Heart left ventricle (tissue), 16 donors: ENCODE measurements around the gene RGS17. TPM values are rescaled to one million over a fixed set of nuclear protein-coding genes. Genes with fewer than 3 reads are reported as not detected.

Source experiments
- ATAC-seq, 4 donors: fragments of 200-7000 bp; cut with Tn5 transposase; one replicate each; pipeline ENCODE4 v1.9.1; 2020 to 2022; ENCODE audit warnings: moderate library complexity in 4 of 4, mild to moderate bottlenecking in 3 of 4, moderate number of reproducible peaks in 1 of 4
- DNase-seq, 5 donors: peaks; one replicate each; pipeline ENCODE4 v3.0.0-alpha.2; 2020
- H3K27ac ChIP-seq, 12 donors: fragments of 200-600 bp; sonication (generic) in 4 of 12; one replicate each; pipeline versions ENCODE4 v1.5.0 to v1.8.0; 2016 to 2022; ENCODE audit warnings: mild to moderate bottlenecking in 2 of 12
- H3K27me3 ChIP-seq, 9 donors: fragments of 200-600 bp; sonication (generic) in 2 of 9; one replicate each; pipeline versions ENCODE4 v1.5.1 to v1.8.0; 2016 to 2022; ENCODE audit warnings: mild to moderate bottlenecking in 3 of 9
- H3K36me3 ChIP-seq, 9 donors: fragments of 200-600 bp; sonication (generic) in 2 of 9; one replicate each; pipeline versions ENCODE4 v1.5.0 to v1.8.0; 2018 to 2022; ENCODE audit warnings: mild to moderate bottlenecking in 2 of 9
- H3K4me1 ChIP-seq, 12 donors: fragments of 200-600 bp; sonication (generic) in 4 of 12; one replicate each; pipeline versions ENCODE4 v1.5.0 to v1.8.0; 2016 to 2022; ENCODE audit warnings: mild to moderate bottlenecking in 3 of 12
- H3K4me3 ChIP-seq, 12 donors: fragments of 200-600 bp; sonication (generic) in 4 of 12; one replicate each; pipeline versions ENCODE4 v1.5.0 to v1.8.0; 2017 to 2022; ENCODE audit warnings: mild to moderate bottlenecking in 9 of 12, moderate library complexity in 4 of 12
- H3K9me3 ChIP-seq, 12 donors: fragments of 200-600 bp; sonication (generic) in 4 of 12; one replicate each; pipeline versions ENCODE4 v1.5.0 to v1.8.0; 2016 to 2022; ENCODE audit warnings: mild to moderate bottlenecking in 1 of 12
- POLR2A ChIP-seq, 2 donors: fragments of 450-650 bp; IDR thresholded peaks; one replicate each; pipeline ENCODE4 v1.6.1; 2017; ENCODE audit warnings: antibody characterized with exemption in 2 of 2, mild to moderate bottlenecking in 2 of 2, moderate library complexity in 2 of 2
- WGBS, 4 donors: extraction: QIAGEN DNeasy Blood & Tissue Kit in 2 of 4; methylation state at CpG; one replicate each; pipeline versions ENCODE4 v1.1.5 to v1.1.7; 2013 to 2018; 5-methylcytosine and 5-hydroxymethylcytosine counted together
- intact Hi-C, 10 donors: fragments of 100-400 bp; cut with DNase I; formaldehyde crosslinking; loops; one replicate each; pipeline versions ENCODE4 v1.11.1 to v1.14.2; 2022
- polyA plus RNA-seq, 2 donors: library from polyadenylated mRNA; stranded (reverse); fragments of 200-250 nt; gene quantifications; one replicate each; pipeline ENCODE4 v1.2.3, GENCODE V29; 2013
- total RNA-seq, 9 donors: library from RNA; depleted of rRNA in 2 of 9; stranded (reverse); fragments of >200 nt in 2 of 9; fragmentation: NEBNext Ultra II Directional in 3 of 9; extraction: Animal tissue kit (Norgen Biotek cat#: 25700) in 3 of 9; gene quantifications; one replicate each; pipeline versions ENCODE4 v1.1.0 to v1.2.4, GENCODE V29; 2016 to 2023
- TF ChIP-seq, protein P1 (sequence below), 12 donors: fragments of 200-600 bp; sonication (generic) in 4 of 12; IDR thresholded peaks; one replicate each; pipeline versions ENCODE4 v1.5.0 to v1.8.0; 2018 to 2022; ENCODE audit warnings: antibody characterized with exemption in 12 of 12, mild to moderate bottlenecking in 5 of 12
- donor health status: ischemic (EF 13 %, LVEDD 7.1; RV severe dilation, severe dysfunction).
- donor health status: healthy with polysubstance abuse.
- donor health status: DM: no; HTN: yes; CAD: no.
- donor health status: DM: no; HTN: no; CAD: no.
- donor health status: ischemic (EF 25% LVEDD 6.9; RV normal size, moderate dysfunction).
- donor health status: ischemic (EF 25% LVEDD 5.7; RV mildly dilated, moderate dysfunction).
- donor health status: healthy.
- donor health status: DM: yes; HTN: yes; CAD: no.
- donor health status: ischemic (EF 35%, LVEDD 5.7; RV mildly dilated, moderate dysfunction).
- donor health status: nonischemic (EF 11% LVEDD 7.7; RV severe dilation, severe dysfunction).
- donor health status: DM: yes; HTN: yes; CAD: no.
- donor health status: PGD.
- donor health status: ischemic (EF 29% LVEDD 5.4; RV normal size, mild dysfunction).
- donor health status: nonischemic (EF 23%, LVEDD 6.1; RV moderate dilation, normal function).

The RGS17 gene
- total and polyA plus RNA-seq, 11 donors, result under 0.01 to 0.53 (median 0.19) TPM; not detected in 1

DNA sequence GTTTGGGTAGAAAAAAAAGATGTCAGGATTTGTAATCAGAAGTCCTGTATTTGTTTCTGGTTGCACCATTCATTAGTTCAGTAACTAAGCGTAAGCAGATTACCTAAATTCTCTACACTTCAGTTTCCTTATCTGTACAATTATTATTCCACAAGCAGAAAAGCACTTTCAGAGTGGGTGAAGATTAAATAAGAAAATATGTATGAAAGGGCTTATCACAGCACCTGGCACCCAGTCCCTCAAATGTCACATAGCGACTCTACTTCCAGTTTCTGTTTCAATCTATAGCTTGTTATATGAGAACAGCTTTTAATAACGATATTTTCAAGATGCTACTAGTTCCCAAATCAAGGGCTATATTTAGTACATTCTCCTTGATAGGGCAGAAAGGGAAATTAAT is 31.4 kb downstream of the RGS17 start:
- intact Hi-C loops, result loop anchor here in 1 of 10 donors (10.0 kb wide), 1 partner anchor 65 kb away; no protein-coding TSS in a partner anchor
- Histone ChIP-seq H3K36me3 (no peaks in the 10 kb centered on the region), H3K4me3 (no peak overlapping the region), H3K27me3 (no peaks in the 10 kb centered on the region), H3K27ac (no peak overlapping the region), H3K9me3 (no peaks in the 10 kb centered on the region), H3K4me1 (peaks cover 0 to 17% (median 5%) of the 10 kb centered on the region in 12 donors)
- WGBS, 4 donors, result 44 to 56% (median 48%) methylated on average over 3 of the region's 3 CpGs
- DNase-seq (no peak), ATAC-seq (no peak)
- TF ChIP-seq, protein P1, sequence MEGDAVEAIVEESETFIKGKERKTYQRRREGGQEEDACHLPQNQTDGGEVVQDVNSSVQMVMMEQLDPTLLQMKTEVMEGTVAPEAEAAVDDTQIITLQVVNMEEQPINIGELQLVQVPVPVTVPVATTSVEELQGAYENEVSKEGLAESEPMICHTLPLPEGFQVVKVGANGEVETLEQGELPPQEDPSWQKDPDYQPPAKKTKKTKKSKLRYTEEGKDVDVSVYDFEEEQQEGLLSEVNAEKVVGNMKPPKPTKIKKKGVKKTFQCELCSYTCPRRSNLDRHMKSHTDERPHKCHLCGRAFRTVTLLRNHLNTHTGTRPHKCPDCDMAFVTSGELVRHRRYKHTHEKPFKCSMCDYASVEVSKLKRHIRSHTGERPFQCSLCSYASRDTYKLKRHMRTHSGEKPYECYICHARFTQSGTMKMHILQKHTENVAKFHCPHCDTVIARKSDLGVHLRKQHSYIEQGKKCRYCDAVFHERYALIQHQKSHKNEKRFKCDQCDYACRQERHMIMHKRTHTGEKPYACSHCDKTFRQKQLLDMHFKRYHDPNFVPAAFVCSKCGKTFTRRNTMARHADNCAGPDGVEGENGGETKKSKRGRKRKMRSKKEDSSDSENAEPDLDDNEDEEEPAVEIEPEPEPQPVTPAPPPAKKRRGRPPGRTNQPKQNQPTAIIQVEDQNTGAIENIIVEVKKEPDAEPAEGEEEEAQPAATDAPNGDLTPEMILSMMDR (IDR thresholded peaks at IDR 0.05), result no peak
- TF ChIP-seq POLR2A (IDR thresholded peaks at IDR 0.05), result no peak

DNA sequence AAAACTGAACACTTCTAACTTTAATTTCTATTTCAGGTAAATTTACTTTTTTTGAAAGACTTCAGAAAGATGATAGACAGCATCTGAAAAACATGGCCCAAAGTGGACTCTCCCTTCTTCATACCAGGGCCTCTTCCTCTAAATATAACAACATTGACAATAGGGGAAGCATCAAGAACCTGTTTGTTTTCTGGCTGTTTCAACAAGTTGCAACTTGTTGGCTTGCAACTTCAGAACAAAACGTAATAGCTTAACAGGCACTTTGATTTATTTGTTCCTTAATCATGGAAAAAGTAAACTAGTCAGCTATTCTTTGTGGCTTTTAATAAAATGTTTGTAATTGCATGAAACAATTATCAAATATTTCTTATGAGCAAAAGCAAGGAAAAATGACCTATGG is 34.3 kb downstream of the RGS17 start:
- no peak overlapping the region for H3K27ac ChIP-seq
- ATAC-seq (no peak), DNase-seq (no peak)
- H3K4me1 ChIP-seq, result peaks cover 0 to 11% (median 0%) of the 10 kb centered on the region in 12 donors
- H3K9me3 ChIP-seq, result no peaks in the 10 kb centered on the region
- no peaks in the 10 kb centered on the region for H3K36me3 ChIP-seq
- no peak for TF ChIP-seq POLR2A (IDR thresholded peaks at IDR 0.05)
- TF ChIP-seq, protein P1 (IDR thresholded peaks at IDR 0.05), result no peak
- H3K4me3 ChIP-seq, result no peak overlapping the region
- intact Hi-C loops, result no loop called here
- 59 to 80% (median 71%) methylated on average over 1 of the region's 1 CpG for WGBS, 4 donors
- no peaks in the 10 kb centered on the region for H3K27me3 ChIP-seq

DNA sequence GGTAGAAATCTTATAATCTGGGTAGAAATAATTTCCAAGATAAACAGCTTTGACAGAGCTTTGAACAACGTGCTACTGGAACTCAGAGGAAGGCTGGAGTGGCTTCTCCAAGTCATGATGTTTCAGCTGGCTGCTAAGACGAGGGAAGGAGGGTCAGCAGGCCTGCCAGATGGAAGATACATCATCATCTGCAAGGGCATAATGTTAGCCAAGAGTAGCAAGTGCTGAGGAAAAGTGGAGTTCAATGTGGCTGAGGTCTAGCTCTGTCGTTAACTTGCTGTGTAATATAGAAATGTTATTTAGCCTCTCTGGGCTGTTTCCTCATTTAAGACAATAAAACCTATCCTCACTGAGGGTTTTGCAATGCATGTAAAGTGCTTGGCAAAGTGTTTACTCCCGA is 35.1 kb downstream of the RGS17 start:
- TF ChIP-seq, protein P1 (IDR thresholded peaks at IDR 0.05), result no peak
- no peak for TF ChIP-seq POLR2A (IDR thresholded peaks at IDR 0.05)
- peak in 1 of 4 donors; percentile 49 for ATAC-seq
- Histone ChIP-seq H3K4me1 (peaks cover 0 to 11% (median 0%) of the 10 kb centered on the region in 12 donors), H3K9me3 (no peaks in the 10 kb centered on the region), H3K27ac (no peak overlapping the region), H3K36me3 (no peaks in the 10 kb centered on the region), H3K4me3 (no peak overlapping the region), H3K27me3 (no peaks in the 10 kb centered on the region)
- no peak for DNase-seq
- intact Hi-C loops, result no loop called here
- 32 to 51% (median 39%) methylated on average over 4 of the region's 4 CpGs for WGBS, 4 donors

DNA sequence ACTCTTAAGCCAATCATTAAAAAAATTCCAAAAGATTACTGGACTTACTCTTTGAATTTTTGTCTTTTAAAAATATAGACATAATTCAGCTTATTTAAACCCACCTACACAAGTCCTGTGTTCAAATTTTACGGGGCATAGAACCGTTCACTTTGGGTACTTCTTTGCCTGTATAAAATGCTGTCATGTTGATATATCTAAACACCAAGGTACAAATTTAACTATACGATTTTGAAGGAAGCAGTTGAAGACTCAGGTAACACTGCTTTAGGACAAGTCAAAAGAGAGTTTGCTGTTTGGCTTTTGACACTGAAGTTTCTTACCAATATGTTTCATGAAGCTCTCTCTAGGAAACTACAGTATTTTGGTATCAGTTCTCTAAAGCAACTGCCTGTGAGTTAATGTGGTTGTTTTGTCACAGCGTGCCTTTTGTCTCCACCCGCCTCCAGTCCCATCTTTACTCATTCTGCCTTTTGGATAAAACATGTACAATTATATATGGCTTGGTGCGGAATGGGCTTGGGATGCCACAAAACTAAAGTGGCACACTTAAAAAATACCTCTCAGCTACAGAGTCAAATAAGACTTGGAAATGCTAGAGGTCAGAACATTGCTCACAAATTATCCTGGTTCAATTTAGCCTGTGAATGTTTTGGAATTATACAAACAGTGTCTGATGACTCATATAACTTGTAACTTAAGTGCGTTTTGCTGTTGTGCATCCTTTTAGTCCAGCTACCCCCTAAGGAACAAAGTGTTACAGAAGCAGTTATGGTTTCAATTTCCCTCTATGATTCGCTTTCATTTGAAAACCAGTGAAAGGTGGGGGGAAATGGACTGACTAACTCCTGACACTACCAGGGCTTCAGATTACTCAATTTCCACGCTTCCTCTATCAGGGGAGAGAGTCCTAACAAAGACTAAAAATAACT is 38.7 kb downstream of the RGS17 start:
- peak in 1 of 4 donors; percentile 69 for ATAC-seq
- H3K27ac ChIP-seq, result peak overlapping the region in 1 of 12 donors; percentile 18
- H3K4me3 ChIP-seq, result no peak overlapping the region
- H3K27me3 ChIP-seq, result no peaks in the 10 kb centered on the region
- no peaks in the 10 kb centered on the region for H3K36me3 ChIP-seq
- H3K4me1 ChIP-seq, result peaks cover 0 to 19% (median 0%) of the 10 kb centered on the region in 12 donors
- intact Hi-C loops, result no loop called here
- WGBS, 4 donors, result 73 to 81% (median 77%) methylated on average over 9 of the region's 9 CpGs
- no peaks in the 10 kb centered on the region for H3K9me3 ChIP-seq
- TF ChIP-seq POLR2A (IDR thresholded peaks at IDR 0.05), result no peak
- TF ChIP-seq, protein P1 (IDR thresholded peaks at IDR 0.05), result no peak
- no peak for DNase-seq
